ENCODE data around the gene PSORS1C1.
A peak's percentile ranks its signal among the peaks of the same experiment; 100 is the strongest.
"Not testable (repeated sequence)": the region's sequence is repeated elsewhere in the genome, so short reads cannot be mapped to it uniquely, and the experiment has no call there.

PSORS1C1 gene

GRCh38 chr6:31178143-31179041, 63.8 kb downstream of the PSORS1C1 start:
- DNase-seq (ENCODE audit: low read depth), result peak; percentile 58

- DNase-seq (ENCODE audit: low read depth), result no peak
Measured at GRCh38 chr6:31179042-31179386, 64.4 kb downstream of the PSORS1C1 start.

DNA sequence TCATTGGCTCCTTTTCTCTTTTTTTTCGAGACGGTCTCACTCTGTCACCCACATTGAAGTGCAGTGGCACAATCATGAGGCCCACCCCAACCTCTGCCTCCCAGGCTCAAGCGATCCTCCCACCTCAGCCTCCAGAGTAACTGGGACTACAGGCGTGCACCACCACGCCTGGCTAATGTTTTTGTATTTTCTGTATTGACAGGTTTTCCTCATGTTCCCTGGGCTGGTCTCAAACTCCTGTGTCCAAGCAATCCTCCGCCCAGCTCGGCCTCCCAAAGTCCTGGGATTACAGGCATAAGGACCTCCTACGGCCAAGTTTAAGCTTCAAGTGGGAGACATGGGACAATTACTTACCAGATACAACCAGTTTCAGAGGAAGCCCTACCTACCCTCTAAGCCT, 65.3 kb downstream of the PSORS1C1 start:
- DNase-seq (ENCODE audit: low read depth), result no peak

DNA sequence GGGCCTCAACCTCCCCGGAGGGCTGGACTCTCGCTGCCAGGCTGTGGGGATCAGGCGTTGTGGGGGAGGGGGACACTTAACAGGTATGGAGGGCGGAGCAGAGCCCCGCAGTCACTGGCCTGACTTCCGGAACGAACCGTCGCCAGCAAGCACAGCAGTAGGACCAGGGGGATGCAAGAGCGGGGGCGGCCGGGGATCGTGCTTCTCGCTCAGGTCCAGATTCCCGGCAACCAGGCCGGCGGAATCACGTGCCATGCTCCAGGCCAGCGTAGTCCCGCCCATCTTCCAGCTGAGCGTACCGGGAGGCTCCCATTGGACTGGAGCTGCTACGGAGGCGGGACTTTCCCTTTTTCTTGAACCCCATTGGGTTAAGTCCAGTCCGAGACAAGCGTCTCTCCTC, 65.9 kb downstream of the PSORS1C1 start:
- DNase-seq (ENCODE audit: low read depth), result peak; percentile 87

GRCh38 chr6:31183287-31183686, 68.7 kb downstream of the PSORS1C1 start:
- not testable (repeated sequence) for DNase-seq (ENCODE audit: low read depth)

- not testable (repeated sequence) for DNase-seq (ENCODE audit: low read depth)
Measured at GRCh38 chr6:31183859-31184258, 69.3 kb downstream of the PSORS1C1 start.

GRCh38 chr6:31185695-31186051, 71.1 kb downstream of the PSORS1C1 start:
- not testable (repeated sequence) for DNase-seq (ENCODE audit: low read depth)

DNA sequence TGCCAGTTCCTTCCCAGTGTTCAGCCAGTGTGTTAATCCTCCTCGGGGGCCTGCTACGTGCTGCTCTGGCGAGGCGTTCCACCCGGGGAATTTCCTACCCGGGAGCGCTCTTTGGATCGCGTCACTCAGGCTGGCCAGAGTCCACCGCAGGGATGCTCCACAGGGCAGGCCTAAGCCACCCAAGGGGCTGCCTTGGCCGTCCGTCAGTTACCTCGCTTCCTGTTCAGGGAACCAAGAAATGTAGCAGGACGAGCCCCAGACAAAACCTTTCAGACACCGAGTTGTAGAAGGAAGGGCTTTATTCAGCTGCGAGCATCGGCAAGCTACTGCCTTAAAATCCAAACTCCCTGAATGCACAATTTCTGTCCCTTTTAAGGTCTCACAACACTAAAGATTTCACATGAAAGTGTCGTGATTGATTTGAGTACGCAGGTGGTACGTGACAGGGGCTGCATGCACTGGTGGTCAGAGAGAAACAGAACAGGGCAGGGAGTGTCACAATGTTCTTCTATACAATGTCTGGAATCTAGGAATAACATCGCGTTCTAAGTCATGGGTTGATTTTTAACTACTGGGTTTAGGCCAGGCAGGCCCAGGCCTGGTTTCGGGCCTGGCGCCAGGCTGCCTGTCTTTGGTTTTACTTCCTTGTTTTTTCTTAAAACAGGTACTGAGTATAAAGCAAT, 71.6 kb downstream of the PSORS1C1 start:
- DNase-seq (ENCODE audit: low read depth), result no peak

- DNase-seq (ENCODE audit: low read depth), result no peak
Measured at GRCh38 chr6:31187780-31188194, 73.2 kb downstream of the PSORS1C1 start.

GRCh38 chr6:31189223-31189622, 74.6 kb downstream of the PSORS1C1 start:
- DNase-seq (ENCODE audit: low read depth), result not testable (repeated sequence)

Data from EH (cell line).